SK-N-SH (cell line): Measurements from ENCODE around the gene PRKN. TPM values are rescaled to one million over a fixed set of nuclear protein-coding genes. Genes with fewer than 3 reads are reported as not detected.

Experiments
- CTCF ChIA-PET: fragments of 300-600, 350-600 bp; formaldehyde crosslinking; extraction: SDS; loops from one replicate; lab custom pipeline; 2021; lab: Yijun Ruan, JAX
- POLR2A ChIA-PET: fragments of 350-600 bp; sonication (Branson Sonifier 250); formaldehyde crosslinking; extraction: SDS; loops from one replicate; lab custom pipeline; 2020; ENCODE audit warnings: antibody characterized with exemption, inconsistent platforms; lab: Yijun Ruan, JAX
- DNase-seq: peaks from one replicate; pipeline ENCODE4 v3.0.0; 2012
- H2AFZ ChIP-seq: fragments of 200-600 bp; sonication (generic); 2 replicates; pipeline ENCODE4 v1.8.1; 2016; ENCODE audit warnings: antibody characterized with exemption, mild to moderate bottlenecking, low read depth
- H3F3A ChIP-seq: fragments of 200-600 bp; sonication (generic); replicated peaks from 2 replicates; pipeline ENCODE3; 2016; ENCODE audit warnings: antibody characterized with exemption, mild to moderate bottlenecking; ENCODE audit not compliant: insufficient read depth
- H3K27ac ChIP-seq, 2 experiments: fragments of 200-500 bp in 1 of 2; fragments of 200-600 bp in 1 of 2; sonication (Bioruptor generic) in 1 of 2; sonication (generic), shearing (Covaris generic) in 1 of 2; 2 replicates each; pipeline versions ENCODE4 v1.5.1 to v1.6.1; 2014 to 2016; ENCODE audit warnings: low read depth in 2 of 2, inconsistent platforms in 1 of 2, low read length in 1 of 2, mild to moderate bottlenecking in 1 of 2, mixed read lengths in 1 of 2
- H3K27me3 ChIP-seq: fragments of 200-600 bp; sonication (generic), shearing (Covaris generic); 2 replicates; pipeline ENCODE4 v1.6.1; 2016; ENCODE audit warnings: mixed run types; ENCODE audit not compliant: insufficient read depth
- H3K36me3 ChIP-seq, 2 experiments: fragments of 200-500 bp in 1 of 2; fragments of 200-600 bp in 1 of 2; sonication (Bioruptor generic) in 1 of 2; sonication (generic) in 1 of 2; replicated peaks in 1 of 2; 2 replicates each; pipeline versions ENCODE3 to v1.5.1; 2014 to 2016; ENCODE audit warnings: low read length in 1 of 2, mild to moderate bottlenecking in 1 of 2; ENCODE audit not compliant: insufficient read depth in 2 of 2, control insufficient read depth in 1 of 2
- H3K4me1 ChIP-seq, 2 experiments: fragments of 200-500 bp in 1 of 2; fragments of 200-600 bp in 1 of 2; sonication (Bioruptor generic) in 1 of 2; sonication (generic), shearing (Covaris generic) in 1 of 2; 2 replicates each; pipeline versions ENCODE4 v1.5.1 to v1.6.1; 2014 to 2016; ENCODE audit warnings: low read depth in 1 of 2, low read length in 1 of 2, mixed run types in 1 of 2; ENCODE audit not compliant: insufficient read depth in 2 of 2, control insufficient read depth in 1 of 2
- H3K4me2 ChIP-seq: fragments of 200-600 bp; sonication (generic), shearing (Covaris generic); 2 replicates; pipeline ENCODE4 v1.6.1; 2017; ENCODE audit warnings: mixed run types
- H3K4me3 ChIP-seq, 2 experiments: fragments of 200-500 bp in 1 of 2; fragments of 200-600 bp in 1 of 2; sonication (Bioruptor generic) in 1 of 2; sonication (generic), shearing (Covaris generic) in 1 of 2; 2 replicates each; pipeline versions ENCODE4 v1.5.1 to v1.8.1; 2014 to 2016; ENCODE audit warnings: low read depth in 2 of 2, inconsistent platforms in 1 of 2, low read length in 1 of 2, mild to moderate bottlenecking in 1 of 2, mixed read lengths in 1 of 2, moderate library complexity in 1 of 2
- H3K79me2 ChIP-seq: fragments of 200-600 bp; sonication (generic); 2 replicates; pipeline ENCODE4 v1.8.1; 2017; ENCODE audit warnings: mild to moderate bottlenecking; ENCODE audit not compliant: insufficient read depth
- H3K9ac ChIP-seq: fragments of 200-600 bp; sonication (generic); 2 replicates; pipeline ENCODE4 v1.6.1; 2017; ENCODE audit warnings: mixed run types
- H3K9me2 ChIP-seq: fragments of 200-600 bp; sonication (generic); 2 replicates; pipeline ENCODE4 v1.6.1; 2017; ENCODE audit warnings: mixed run types
- H3K9me3 ChIP-seq: fragments of 200-600 bp; sonication (generic); 2 replicates; pipeline ENCODE4 v1.6.1; 2017; ENCODE audit warnings: mixed run types, mild to moderate bottlenecking, moderate library complexity
- H4K20me1 ChIP-seq: fragments of 200-600 bp; sonication (generic); 2 replicates; pipeline ENCODE4 v1.6.1; 2017; ENCODE audit warnings: mild to moderate bottlenecking, mixed run types; ENCODE audit not compliant: insufficient read depth
- EP300 ChIP-seq, 2 experiments: IDR thresholded peaks; 2 replicates each; pipeline versions ENCODE4 v1.4.0 to v1.6.1; 2012; ENCODE audit warnings: borderline replicate concordance in 1 of 2, low read depth in 1 of 2, low read length in 1 of 2
- FOSL2 ChIP-seq: IDR thresholded peaks from 2 replicates; pipeline ENCODE4 v1.4.0; 2012; ENCODE audit warnings: low read depth, mild to moderate bottlenecking, moderate library complexity, borderline replicate concordance
- FOXM1 ChIP-seq: IDR thresholded peaks from 2 replicates; pipeline ENCODE4 v1.4.0; 2012; ENCODE audit warnings: low read depth, mild to moderate bottlenecking
- GABPA ChIP-seq: IDR thresholded peaks from 2 replicates; pipeline ENCODE4 v1.4.0; 2012; ENCODE audit warnings: low read depth, mild to moderate bottlenecking
- GATA2 ChIP-seq: sonication (generic); formaldehyde crosslinking; IDR thresholded peaks from 2 replicates; pipeline ENCODE4 v1.5.0; 2020; ENCODE audit warnings: mild to moderate bottlenecking, missing genetic modification reagents
- MEF2A ChIP-seq: IDR thresholded peaks from 2 replicates; pipeline ENCODE4 v1.4.0; 2012; ENCODE audit warnings: low read depth, borderline replicate concordance
- MXI1 ChIP-seq: IDR thresholded peaks from 2 replicates; pipeline ENCODE4 v1.6.1; 2012; ENCODE audit warnings: mild to moderate bottlenecking, low read depth, low read length, improper control_type of control experiment
- NFIC ChIP-seq: IDR thresholded peaks from 2 replicates; pipeline ENCODE4 v1.4.0; 2012; ENCODE audit warnings: borderline replicate concordance
- RAD21 ChIP-seq: IDR thresholded peaks from 2 replicates; pipeline ENCODE4 v1.6.1; 2012; ENCODE audit warnings: mild to moderate bottlenecking, low read length
- RCOR1 ChIP-seq: fragments of 150-350 bp; IDR thresholded peaks from 2 replicates; pipeline ENCODE4 v1.6.1; 2017; ENCODE audit warnings: antibody characterized with exemption, low read length
- RFX5 ChIP-seq: IDR thresholded peaks from 2 replicates; pipeline ENCODE4 v1.6.1; 2012; ENCODE audit warnings: mild to moderate bottlenecking, improper control_type of control experiment, low read length
- SIN3A ChIP-seq: IDR thresholded peaks from 2 replicates; pipeline ENCODE4 v1.6.1; 2012; ENCODE audit warnings: low read depth, mild to moderate bottlenecking, low read length, moderate library complexity, borderline replicate concordance
- SMC3 ChIP-seq: IDR thresholded peaks from 2 replicates; pipeline ENCODE4 v1.6.1; 2012; ENCODE audit warnings: low read depth, low read length, improper control_type of control experiment
- WGBS: methylation state at CpG from one replicate; pipeline ENCODE4 v1.1.6; 2017; ENCODE audit warnings: low lambda C conversion rate; 5-methylcytosine and 5-hydroxymethylcytosine counted together
- polyA plus RNA-seq, 3 experiments: library from polyadenylated mRNA; depleted of rRNA; stranded (reverse); fragments of >200 nt; gene quantifications; 2 replicates each; pipeline ENCODE4 v1.2.3, GENCODE V29; 2012
- TF ChIP-seq, protein P1 (sequence below): IDR thresholded peaks from 2 replicates; pipeline ENCODE4 v1.4.0; 2012; ENCODE audit warnings: low read depth
- TF ChIP-seq, protein P2 (sequence below): fragments of 150-350 bp; IDR thresholded peaks from 2 replicates; pipeline ENCODE4 v1.6.1; 2017; ENCODE audit warnings: antibody characterized with exemption, low read length, low read depth, borderline replicate concordance
- TF ChIP-seq, protein P3 (sequence below): fragments of 200-600 bp; sonication (generic); IDR thresholded peaks from 2 replicates; pipeline ENCODE4 v1.6.1; 2017; ENCODE audit warnings: antibody characterized with exemption, mild to moderate bottlenecking, moderate library complexity

Gene PRKN
- polyA plus RNA-seq, 1 of the 3 experiments (the other 2 are of a cell fraction): 0.76 TPM

- no peak overlapping the region for H3K27ac ChIP-seq
- no peak overlapping the region for H3K4me2 ChIP-seq
- H3K4me3 ChIP-seq: no peak overlapping the region
- no peaks in the 10 kb centered on the region for H3K27me3 ChIP-seq
- H3K9me2 ChIP-seq: no peaks in the 10 kb centered on the region
- no peak for DNase-seq
- POLR2A ChIA-PET: no interaction called here
- no peaks in the 10 kb centered on the region for H3K79me2 ChIP-seq
- H3K4me1 ChIP-seq: peaks cover 0 to 7% of the 10 kb centered on the region in 2 experiments; a peak in 1 of 4 replicates
- WGBS: 22% methylated on average over 8 of the region's 8 CpGs
- TF ChIP-seq, protein P1, sequence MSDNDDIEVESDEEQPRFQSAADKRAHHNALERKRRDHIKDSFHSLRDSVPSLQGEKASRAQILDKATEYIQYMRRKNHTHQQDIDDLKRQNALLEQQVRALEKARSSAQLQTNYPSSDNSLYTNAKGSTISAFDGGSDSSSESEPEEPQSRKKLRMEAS: no peak
- 0 out of 2 replicates have a peak, but pooled peaks have one; percentile 13 for TF ChIP-seq GATA2 (CRISPR knock-in tag)
- CTCF ChIA-PET: interaction anchor here (0.6 to 1.4 kb wide), 3 partner anchors 11 to 791 kb away, joined by 3 to 4 read pairs (median 3); no protein-coding TSS in a partner anchor
- H3F3A ChIP-seq: no peaks in the 10 kb centered on the region
- H3K9me3 ChIP-seq: no peaks in the 10 kb centered on the region
- H2AFZ ChIP-seq: no peak overlapping the region
- H3K9ac ChIP-seq: no peak overlapping the region
- no peaks in the 10 kb centered on the region for H3K36me3 ChIP-seq
- H4K20me1 ChIP-seq: no peaks in the 10 kb centered on the region
These were observed 317.6 kb downstream of the PRKN start for GRCh38 chr6:162409741-162410691.

DNA sequence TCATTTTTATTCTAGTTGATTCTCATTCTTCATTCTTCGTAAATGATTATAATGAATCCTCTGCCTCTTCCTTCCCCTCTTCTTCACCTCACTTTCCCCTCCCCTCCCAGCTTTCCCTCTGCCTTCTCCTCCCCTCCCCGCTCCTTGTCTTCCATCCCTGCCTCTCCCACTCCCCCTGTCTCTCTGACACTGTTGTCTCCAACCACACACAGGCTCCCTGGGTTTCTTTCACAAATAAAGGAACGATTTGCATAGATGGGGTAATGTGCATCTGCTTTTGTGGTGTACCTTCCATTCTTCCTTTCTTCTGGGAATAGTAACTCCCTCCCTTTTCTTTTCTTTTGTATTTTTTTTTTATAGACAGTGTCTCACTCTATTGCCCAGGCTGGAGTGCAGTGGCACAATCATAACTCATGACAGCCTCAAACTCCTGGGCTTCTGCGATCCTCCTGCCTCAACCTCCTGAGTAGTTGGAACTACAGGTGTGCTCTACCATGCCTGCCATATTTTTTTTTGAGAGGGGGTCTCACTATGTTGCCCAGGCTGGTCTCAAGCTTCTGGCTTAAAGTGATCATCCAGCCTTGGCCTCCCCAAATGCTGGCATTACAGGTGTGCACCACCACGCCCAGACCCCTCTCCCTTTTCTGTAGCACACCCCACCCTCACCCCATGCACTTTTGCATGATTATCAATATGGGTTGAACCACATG is 318.6 kb downstream of the PRKN start:
- no peaks in the 10 kb centered on the region for H3K9me2 ChIP-seq
- CTCF ChIA-PET: no interaction called here
- H3K4me3 ChIP-seq: no peak overlapping the region
- no peaks in the 10 kb centered on the region for H4K20me1 ChIP-seq
- no peak overlapping the region for H3K27ac ChIP-seq
- no peak overlapping the region for H2AFZ ChIP-seq
- no peaks in the 10 kb centered on the region for H3K36me3 ChIP-seq
- H3F3A ChIP-seq: no peaks in the 10 kb centered on the region
- no peak for TF ChIP-seq EP300 (IDR thresholded peaks at IDR 0.05; ENCODE audit: borderline replicate concordance in 1 of 2, low read depth in 1 of 2, low read length in 1 of 2)
- TF ChIP-seq, protein P2, sequence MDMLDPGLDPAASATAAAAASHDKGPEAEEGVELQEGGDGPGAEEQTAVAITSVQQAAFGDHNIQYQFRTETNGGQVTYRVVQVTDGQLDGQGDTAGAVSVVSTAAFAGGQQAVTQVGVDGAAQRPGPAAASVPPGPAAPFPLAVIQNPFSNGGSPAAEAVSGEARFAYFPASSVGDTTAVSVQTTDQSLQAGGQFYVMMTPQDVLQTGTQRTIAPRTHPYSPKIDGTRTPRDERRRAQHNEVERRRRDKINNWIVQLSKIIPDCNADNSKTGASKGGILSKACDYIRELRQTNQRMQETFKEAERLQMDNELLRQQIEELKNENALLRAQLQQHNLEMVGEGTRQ: no peak
- TF ChIP-seq FOSL2: no peak
- TF ChIP-seq GABPA: no peak
- no peak for TF ChIP-seq SIN3A
- no peak for TF ChIP-seq FOXM1
- no peak for TF ChIP-seq RAD21
- no peak for TF ChIP-seq SMC3
- no peak for TF ChIP-seq NFIC
- no peak for TF ChIP-seq MEF2A
- TF ChIP-seq RFX5: no peak
- TF ChIP-seq, protein P3, sequence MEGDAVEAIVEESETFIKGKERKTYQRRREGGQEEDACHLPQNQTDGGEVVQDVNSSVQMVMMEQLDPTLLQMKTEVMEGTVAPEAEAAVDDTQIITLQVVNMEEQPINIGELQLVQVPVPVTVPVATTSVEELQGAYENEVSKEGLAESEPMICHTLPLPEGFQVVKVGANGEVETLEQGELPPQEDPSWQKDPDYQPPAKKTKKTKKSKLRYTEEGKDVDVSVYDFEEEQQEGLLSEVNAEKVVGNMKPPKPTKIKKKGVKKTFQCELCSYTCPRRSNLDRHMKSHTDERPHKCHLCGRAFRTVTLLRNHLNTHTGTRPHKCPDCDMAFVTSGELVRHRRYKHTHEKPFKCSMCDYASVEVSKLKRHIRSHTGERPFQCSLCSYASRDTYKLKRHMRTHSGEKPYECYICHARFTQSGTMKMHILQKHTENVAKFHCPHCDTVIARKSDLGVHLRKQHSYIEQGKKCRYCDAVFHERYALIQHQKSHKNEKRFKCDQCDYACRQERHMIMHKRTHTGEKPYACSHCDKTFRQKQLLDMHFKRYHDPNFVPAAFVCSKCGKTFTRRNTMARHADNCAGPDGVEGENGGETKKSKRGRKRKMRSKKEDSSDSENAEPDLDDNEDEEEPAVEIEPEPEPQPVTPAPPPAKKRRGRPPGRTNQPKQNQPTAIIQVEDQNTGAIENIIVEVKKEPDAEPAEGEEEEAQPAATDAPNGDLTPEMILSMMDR: no peak
- no peak for TF ChIP-seq MXI1
- TF ChIP-seq, protein P1: no peak
- no peak for TF ChIP-seq RCOR1
- TF ChIP-seq, all 33 proteins: peak for 0
- Histone ChIP-seq H3K4me1 (peaks cover 0 to 7% of the 10 kb centered on the region in 2 experiments; a peak in 1 of 4 replicates), H3K27me3 (no peaks in the 10 kb centered on the region), H3K9me3 (no peaks in the 10 kb centered on the region), H3K79me2 (no peaks in the 10 kb centered on the region), H3K4me2 (no peak overlapping the region), H3K9ac (no peak overlapping the region)
- WGBS: 26% methylated on average over 5 of the region's 5 CpGs
- DNase-seq: no peak
- POLR2A ChIA-PET: no interaction called here
